Activated B cell treated with CpG ODN at 0.5 μM for 24 hours (primary cell): ENCODE measurements around the gene TWIST2. TPM values are rescaled to one million over a fixed set of nuclear protein-coding genes. Genes with fewer than 3 reads are reported as not detected.

Experiments used
- ATAC-seq: fragments of 200-7000 bp; cut with Tn5 transposase; one replicate; pipeline ENCODE4 v1.10.0; 2021; ENCODE audit warnings: low read depth, mild to moderate bottlenecking, moderate library complexity
- CTCF ChIA-PET: fragments of 350-600 bp; sonication (Branson Sonifier 250); formaldehyde crosslinking; loops from one replicate; lab custom pipeline; 2021; ENCODE audit warnings: antibody characterized with exemption; lab: Charles Lee
- POLR2A ChIA-PET: fragments of 350-600 bp; sonication (Branson Sonifier 250); formaldehyde crosslinking; loops from one replicate; lab custom pipeline; 2021; ENCODE audit warnings: antibody characterized with exemption; lab: Charles Lee
- DNase-seq: peaks from one replicate; pipeline ENCODE4 v3.0.0; 2022
- H3K27ac Mint-ChIP-seq: one replicate; pipeline ENCODE4 v1.8.0; 2020; ENCODE audit warnings: mixed read lengths
- H3K27me3 Mint-ChIP-seq: one replicate; pipeline ENCODE4 v1.8.0; 2021; ENCODE audit warnings: mixed read lengths
- H3K36me3 Mint-ChIP-seq: one replicate; pipeline ENCODE4 v1.8.0; 2021; ENCODE audit warnings: low read depth, mixed read lengths
- H3K4me1 Mint-ChIP-seq: one replicate; pipeline ENCODE4 v1.8.0; 2021; ENCODE audit warnings: mixed read lengths
- H3K4me3 Mint-ChIP-seq: one replicate; pipeline ENCODE4 v1.8.0; 2020; ENCODE audit warnings: mild to moderate bottlenecking, mixed read lengths
- H3K9me3 Mint-ChIP-seq: one replicate; pipeline ENCODE4 v1.8.0; 2020; ENCODE audit warnings: mixed read lengths
- intact Hi-C: fragments of 100-400 bp; cut with micrococcal nuclease; formaldehyde crosslinking; loops from one replicate; pipeline ENCODE4 v1.15.1; 2024
- total RNA-seq: library from RNA; stranded (reverse); gene quantifications from 2 replicates; pipeline ENCODE4 v1.2.3, GENCODE V29; 2022
- TF ChIP-seq, protein P1 (sequence below): fragments of 200-600 bp; IDR thresholded peaks from one replicate; pipeline ENCODE4 v1.8.0; 2022; ENCODE audit warnings: antibody characterized with exemption, mild to moderate bottlenecking

Gene TWIST2
- total RNA-seq, 1 donor from 2014 or later, result not detected

DNA sequence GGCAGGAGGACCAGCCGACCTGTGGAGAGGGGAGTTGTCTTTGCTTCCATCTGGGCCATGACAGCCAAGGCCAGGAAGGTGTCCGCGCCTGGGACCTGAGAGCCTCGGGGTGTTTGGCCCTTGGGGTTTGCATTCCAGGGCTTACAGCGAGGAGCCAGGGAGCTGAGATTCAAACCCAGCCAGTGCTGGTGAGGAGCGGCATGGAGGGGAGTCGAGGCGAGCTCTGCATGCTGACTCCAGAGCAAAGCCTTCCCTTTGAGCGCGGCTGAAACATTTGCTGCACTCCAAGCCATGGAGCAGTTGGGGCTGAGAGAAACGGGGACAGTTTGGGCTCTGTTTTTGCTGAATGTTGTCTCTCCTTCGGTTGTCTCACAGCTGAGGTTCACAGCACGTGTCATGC lies 77.4 kb downstream of the TWIST2 start:
- ATAC-seq, result no peak
- ChIA-PET POLR2A (no interaction called here), CTCF (no interaction called here)
- H3K4me1 Mint-ChIP-seq, result no peaks in the 10 kb centered on the region
- H3K4me3 Mint-ChIP-seq, result no peak overlapping the region
- peaks cover 15% of the 10 kb centered on the region for H3K27me3 Mint-ChIP-seq
- DNase-seq, result no peak
- intact Hi-C loops, result no loop called here
- H3K36me3 Mint-ChIP-seq, result no peaks in the 10 kb centered on the region
- H3K27ac Mint-ChIP-seq, result no peak overlapping the region
- TF ChIP-seq, protein P1, sequence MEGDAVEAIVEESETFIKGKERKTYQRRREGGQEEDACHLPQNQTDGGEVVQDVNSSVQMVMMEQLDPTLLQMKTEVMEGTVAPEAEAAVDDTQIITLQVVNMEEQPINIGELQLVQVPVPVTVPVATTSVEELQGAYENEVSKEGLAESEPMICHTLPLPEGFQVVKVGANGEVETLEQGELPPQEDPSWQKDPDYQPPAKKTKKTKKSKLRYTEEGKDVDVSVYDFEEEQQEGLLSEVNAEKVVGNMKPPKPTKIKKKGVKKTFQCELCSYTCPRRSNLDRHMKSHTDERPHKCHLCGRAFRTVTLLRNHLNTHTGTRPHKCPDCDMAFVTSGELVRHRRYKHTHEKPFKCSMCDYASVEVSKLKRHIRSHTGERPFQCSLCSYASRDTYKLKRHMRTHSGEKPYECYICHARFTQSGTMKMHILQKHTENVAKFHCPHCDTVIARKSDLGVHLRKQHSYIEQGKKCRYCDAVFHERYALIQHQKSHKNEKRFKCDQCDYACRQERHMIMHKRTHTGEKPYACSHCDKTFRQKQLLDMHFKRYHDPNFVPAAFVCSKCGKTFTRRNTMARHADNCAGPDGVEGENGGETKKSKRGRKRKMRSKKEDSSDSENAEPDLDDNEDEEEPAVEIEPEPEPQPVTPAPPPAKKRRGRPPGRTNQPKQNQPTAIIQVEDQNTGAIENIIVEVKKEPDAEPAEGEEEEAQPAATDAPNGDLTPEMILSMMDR, result no peak
- H3K9me3 Mint-ChIP-seq, result no peaks in the 10 kb centered on the region

DNA sequence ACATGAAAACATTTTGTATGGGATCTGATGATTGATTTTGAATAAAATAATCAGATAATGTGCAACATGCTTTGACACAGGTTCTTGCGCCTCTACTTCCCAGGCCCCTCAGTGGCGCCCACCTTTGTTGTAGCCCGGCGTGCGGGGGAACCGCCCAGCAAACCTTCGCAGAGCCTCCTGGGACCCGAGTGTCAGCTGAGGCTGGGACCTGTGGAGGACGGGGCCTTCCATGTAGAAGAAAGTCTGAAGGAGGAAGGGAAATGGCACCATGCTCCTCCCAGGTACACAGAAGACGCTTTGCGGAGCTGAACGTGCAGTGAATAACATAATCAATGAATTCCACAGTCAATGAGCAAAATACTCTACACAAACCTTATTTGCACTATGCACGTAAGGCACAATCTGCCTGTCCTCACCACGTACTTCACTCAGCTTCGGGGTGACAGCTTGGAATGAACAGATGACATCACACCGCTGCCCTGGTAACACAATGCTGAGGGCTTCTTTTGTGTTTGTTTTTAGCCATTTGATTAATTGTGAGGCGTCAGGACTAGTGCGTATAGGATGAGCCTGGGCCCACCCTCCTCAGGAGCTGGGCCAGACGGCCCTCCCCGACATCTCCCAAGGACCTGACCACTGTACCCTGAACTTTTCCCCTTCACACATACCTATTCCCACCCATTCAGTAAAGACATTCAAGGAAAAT lies 78.1 kb downstream of the TWIST2 start:
- H3K27ac Mint-ChIP-seq, result no peak overlapping the region
- TF ChIP-seq, protein P1, result no peak
- POLR2A ChIA-PET, result no interaction called here

DNA sequence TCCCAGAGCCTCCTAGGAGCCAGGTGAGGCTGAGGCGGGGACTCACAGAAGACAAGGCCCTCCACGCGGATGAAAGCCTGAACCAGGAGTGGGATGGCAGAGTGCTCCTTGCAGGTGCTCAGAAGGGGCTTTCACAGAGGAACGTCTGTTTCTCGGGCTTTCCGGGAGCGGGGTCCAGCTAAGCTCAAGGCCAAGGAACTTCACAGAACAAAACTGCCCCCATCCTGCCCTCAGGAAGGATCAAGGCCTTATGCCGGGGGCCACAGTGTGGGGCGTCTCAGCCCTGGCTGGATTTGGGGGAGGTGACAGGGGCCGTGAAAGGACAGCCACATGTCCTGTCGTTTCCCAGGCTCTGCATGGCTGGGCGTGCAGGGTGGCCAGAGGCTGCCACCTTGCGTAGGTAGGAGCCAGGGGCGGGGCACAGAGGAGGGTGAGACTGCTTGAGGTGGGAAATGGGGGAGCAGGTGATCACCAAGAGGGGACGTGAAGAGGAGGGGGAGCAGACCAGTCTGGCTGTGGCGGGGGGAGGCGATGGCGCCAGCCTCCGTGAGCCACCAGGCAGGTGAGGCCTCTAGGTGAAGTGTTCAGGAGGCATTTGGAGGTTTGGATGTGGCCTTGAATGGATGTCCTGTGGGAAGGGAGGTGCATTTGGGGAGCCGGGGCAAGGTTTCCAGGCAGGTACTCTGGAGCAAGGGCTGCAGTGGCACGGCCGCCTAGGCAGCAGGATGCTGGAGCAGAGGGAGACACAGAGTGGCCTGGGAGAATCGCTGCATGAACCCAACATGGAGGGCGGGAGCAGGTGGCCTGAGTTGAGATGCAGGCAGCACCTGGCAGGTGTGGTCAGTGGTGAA lies 79.1 kb downstream of the TWIST2 start:
- no peaks in the 10 kb centered on the region for H3K4me1 Mint-ChIP-seq
- H3K27ac Mint-ChIP-seq, result no peak overlapping the region
- CTCF ChIA-PET, result no interaction called here
- no peaks in the 10 kb centered on the region for H3K9me3 Mint-ChIP-seq
- DNase-seq (no peak), ATAC-seq (no peak)
- no peaks in the 10 kb centered on the region for H3K36me3 Mint-ChIP-seq
- TF ChIP-seq, protein P1, result no peak
- POLR2A ChIA-PET, result no interaction called here
- H3K4me3 Mint-ChIP-seq, result no peak overlapping the region
- peaks cover 17% of the 10 kb centered on the region for H3K27me3 Mint-ChIP-seq
- intact Hi-C loops, result no loop called here

More for the DNA sequence above, 78.1 kb downstream of the TWIST2 start:
- Mint-ChIP-seq H3K27me3 (peaks cover 16% of the 10 kb centered on the region), H3K9me3 (no peaks in the 10 kb centered on the region), H3K4me3 (no peak overlapping the region), H3K4me1 (no peaks in the 10 kb centered on the region), H3K36me3 (no peaks in the 10 kb centered on the region)
- ATAC-seq (no peak), DNase-seq (no peak)
- CTCF ChIA-PET, result no interaction called here
- intact Hi-C loops, result no loop called here

DNA sequence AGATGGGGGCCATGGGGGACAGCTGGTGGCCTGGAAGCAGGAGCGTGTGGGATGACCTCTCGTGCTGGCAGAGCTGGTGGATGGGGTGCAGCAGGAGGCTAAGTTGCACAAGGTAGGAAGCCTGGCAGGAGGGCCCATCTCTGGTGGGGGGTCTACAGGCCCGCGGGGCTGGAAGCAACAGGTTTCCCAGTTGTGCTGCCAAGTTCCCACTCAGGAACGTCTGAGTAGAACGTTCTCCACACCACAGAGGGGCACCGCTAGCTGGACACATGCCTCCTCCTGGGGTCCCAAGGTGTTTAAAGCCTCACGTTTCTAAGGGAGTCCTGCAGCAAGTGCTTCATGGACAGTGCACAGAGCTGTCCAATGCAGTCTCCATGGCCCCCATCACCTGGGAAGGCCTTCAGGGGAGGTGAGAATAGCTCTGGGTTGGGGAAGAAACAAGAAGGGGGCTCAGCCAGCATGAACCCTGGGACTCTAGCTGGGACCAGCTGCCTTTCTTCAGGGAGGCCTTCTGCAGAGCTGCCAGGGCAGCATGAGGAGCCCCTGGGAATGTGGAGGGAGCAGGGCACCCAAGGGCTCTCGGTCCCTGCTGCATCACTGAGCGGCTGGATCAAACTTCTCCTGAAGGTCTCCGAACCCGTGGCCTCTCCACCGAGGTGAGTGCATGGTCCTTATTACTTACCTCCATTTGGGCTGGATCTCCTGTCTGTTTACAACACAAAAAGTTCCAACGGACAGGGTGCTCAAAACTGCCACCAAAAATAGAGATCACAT lies 80.0 kb downstream of the TWIST2 start:
- H3K27me3 Mint-ChIP-seq, result peaks cover 17% of the 10 kb centered on the region

More for the DNA sequence above, 80.0 kb downstream of the TWIST2 start:
- no peak overlapping the region for H3K27ac Mint-ChIP-seq
- TF ChIP-seq, protein P1, result no peak
- DNase-seq (no peak), ATAC-seq (no peak)
- no peaks in the 10 kb centered on the region for H3K36me3 Mint-ChIP-seq
- intact Hi-C loops, result no loop called here
- H3K9me3 Mint-ChIP-seq, result no peaks in the 10 kb centered on the region
- ChIA-PET CTCF (no interaction called here), POLR2A (no interaction called here)
- H3K4me3 Mint-ChIP-seq, result no peak overlapping the region
- H3K4me1 Mint-ChIP-seq, result no peaks in the 10 kb centered on the region
